Kidney capillary endothelial cell (primary cell): Measurements from ENCODE around the gene PDE3A.
A peak's percentile ranks its signal among the peaks of the same experiment; 100 is the strongest.

Source experiments
- DNase-seq: peaks from one replicate; pipeline ENCODE4 v3.0.0-alpha.2; 2018; ENCODE audit warnings: low spot score

PDE3A gene

GRCh38 chr12:20494851-20495250 lies 126.5 kb downstream of the PDE3A start:
- no peak for DNase-seq

GRCh38 chr12:20495997-20496396 lies 127.7 kb downstream of the PDE3A start:
- DNase-seq = no peak

GRCh38 chr12:20497707-20498106 lies 129.4 kb downstream of the PDE3A start:
- no peak for DNase-seq

- no peak for DNase-seq
These were observed 133.6 kb downstream of the PDE3A start for GRCh38 chr12:20501958-20502357.

GRCh38 chr12:20503858-20504257 lies 135.5 kb downstream of the PDE3A start:
- DNase-seq = no peak

- DNase-seq = no peak
These were observed 136.7 kb downstream of the PDE3A start for GRCh38 chr12:20505056-20505455.

GRCh38 chr12:20507056-20507455 lies 138.7 kb downstream of the PDE3A start:
- DNase-seq = no peak

- no peak for DNase-seq
These were observed 139.4 kb downstream of the PDE3A start for GRCh38 chr12:20507711-20508110.

- no peak for DNase-seq
These were observed 140.0 kb downstream of the PDE3A start for GRCh38 chr12:20508359-20508758.

GRCh38 chr12:20508962-20509361 lies 140.6 kb downstream of the PDE3A start:
- no peak for DNase-seq

GRCh38 chr12:20510811-20511210 lies 142.5 kb downstream of the PDE3A start:
- no peak for DNase-seq

GRCh38 chr12:20513189-20513588 lies 144.9 kb downstream of the PDE3A start:
- DNase-seq = no peak

GRCh38 chr12:20514598-20514997 lies 146.3 kb downstream of the PDE3A start:
- no peak for DNase-seq

GRCh38 chr12:20520532-20520931 lies 152.2 kb downstream of the PDE3A start:
- DNase-seq = no peak

- no peak for DNase-seq
These were observed 155.3 kb downstream of the PDE3A start for GRCh38 chr12:20523658-20524057.

GRCh38 chr12:20524113-20524512 lies 155.8 kb downstream of the PDE3A start:
- DNase-seq = no peak

- DNase-seq = no peak
These were observed 156.8 kb downstream of the PDE3A start for GRCh38 chr12:20525064-20525610.

- DNase-seq = no peak
These were observed 159.3 kb downstream of the PDE3A start for GRCh38 chr12:20527417-20528163.

GRCh38 chr12:20528208-20528607 lies 159.9 kb downstream of the PDE3A start:
- DNase-seq = no peak

GRCh38 chr12:20546267-20546666 lies 177.9 kb downstream of the PDE3A start:
- no peak for DNase-seq

GRCh38 chr12:20547816-20548575 lies 179.7 kb downstream of the PDE3A start:
- DNase-seq = no peak

GRCh38 chr12:20548611-20549010 lies 180.3 kb downstream of the PDE3A start:
- DNase-seq = no peak

- DNase-seq = peak; percentile 37
These were observed 180.9 kb downstream of the PDE3A start for GRCh38 chr12:20549108-20549719.
